HL-60 (cell line): ENCODE data around the gene CFAP161.

Experiments
- POLR2AphosphoS5 ChIP-seq: IDR thresholded peaks from 2 replicates; pipeline ENCODE4 v1.6.1; 2012; ENCODE audit warnings: low read depth
- TF ChIP-seq, protein P1 (sequence below): IDR thresholded peaks from one replicate; pipeline ENCODE4 v1.5.1; 2011; ENCODE audit warnings: low read length, control low read depth, inconsistent platforms; ENCODE audit not compliant: insufficient read depth

DNA sequence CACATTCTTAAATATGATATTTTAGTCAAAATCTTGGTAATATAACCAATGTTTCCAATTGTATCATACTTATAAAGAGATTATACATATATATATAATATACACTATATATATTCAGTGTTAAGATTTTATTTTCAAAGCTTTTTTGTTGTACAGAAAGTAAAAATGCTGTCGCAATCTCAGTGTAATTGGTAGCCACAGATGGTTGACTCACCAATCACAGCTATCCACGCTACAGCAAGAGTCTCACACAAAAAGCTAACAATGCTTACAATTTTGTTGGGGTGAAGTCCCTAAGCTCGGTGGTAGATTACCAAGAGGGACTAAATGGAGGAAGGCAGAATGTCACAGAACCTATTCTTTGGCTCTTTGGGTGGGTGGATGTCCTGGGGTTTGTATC lies 16.9 kb upstream of the CFAP161 start:
- TF ChIP-seq POLR2AphosphoS5: no peak
- TF ChIP-seq, protein P1, sequence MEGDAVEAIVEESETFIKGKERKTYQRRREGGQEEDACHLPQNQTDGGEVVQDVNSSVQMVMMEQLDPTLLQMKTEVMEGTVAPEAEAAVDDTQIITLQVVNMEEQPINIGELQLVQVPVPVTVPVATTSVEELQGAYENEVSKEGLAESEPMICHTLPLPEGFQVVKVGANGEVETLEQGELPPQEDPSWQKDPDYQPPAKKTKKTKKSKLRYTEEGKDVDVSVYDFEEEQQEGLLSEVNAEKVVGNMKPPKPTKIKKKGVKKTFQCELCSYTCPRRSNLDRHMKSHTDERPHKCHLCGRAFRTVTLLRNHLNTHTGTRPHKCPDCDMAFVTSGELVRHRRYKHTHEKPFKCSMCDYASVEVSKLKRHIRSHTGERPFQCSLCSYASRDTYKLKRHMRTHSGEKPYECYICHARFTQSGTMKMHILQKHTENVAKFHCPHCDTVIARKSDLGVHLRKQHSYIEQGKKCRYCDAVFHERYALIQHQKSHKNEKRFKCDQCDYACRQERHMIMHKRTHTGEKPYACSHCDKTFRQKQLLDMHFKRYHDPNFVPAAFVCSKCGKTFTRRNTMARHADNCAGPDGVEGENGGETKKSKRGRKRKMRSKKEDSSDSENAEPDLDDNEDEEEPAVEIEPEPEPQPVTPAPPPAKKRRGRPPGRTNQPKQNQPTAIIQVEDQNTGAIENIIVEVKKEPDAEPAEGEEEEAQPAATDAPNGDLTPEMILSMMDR: no peak
